AG09319 (cell line): Measurements from ENCODE around the gene UPK1A.
A peak's percentile ranks its signal among the peaks of the same experiment; 100 is the strongest.

Experiments used
- DNase-seq: peaks from one replicate; pipeline ENCODE4 v3.0.0-alpha.2; 2010; ENCODE audit warnings: low read depth; ENCODE audit errors: extremely low read depth
- CTCF ChIP-seq: IDR thresholded peaks from 2 replicates; pipeline ENCODE4 v1.5.1; 2011; ENCODE audit warnings: low read depth, mild to moderate bottlenecking, inconsistent platforms, low read length, moderate library complexity

The UPK1A gene

DNA sequence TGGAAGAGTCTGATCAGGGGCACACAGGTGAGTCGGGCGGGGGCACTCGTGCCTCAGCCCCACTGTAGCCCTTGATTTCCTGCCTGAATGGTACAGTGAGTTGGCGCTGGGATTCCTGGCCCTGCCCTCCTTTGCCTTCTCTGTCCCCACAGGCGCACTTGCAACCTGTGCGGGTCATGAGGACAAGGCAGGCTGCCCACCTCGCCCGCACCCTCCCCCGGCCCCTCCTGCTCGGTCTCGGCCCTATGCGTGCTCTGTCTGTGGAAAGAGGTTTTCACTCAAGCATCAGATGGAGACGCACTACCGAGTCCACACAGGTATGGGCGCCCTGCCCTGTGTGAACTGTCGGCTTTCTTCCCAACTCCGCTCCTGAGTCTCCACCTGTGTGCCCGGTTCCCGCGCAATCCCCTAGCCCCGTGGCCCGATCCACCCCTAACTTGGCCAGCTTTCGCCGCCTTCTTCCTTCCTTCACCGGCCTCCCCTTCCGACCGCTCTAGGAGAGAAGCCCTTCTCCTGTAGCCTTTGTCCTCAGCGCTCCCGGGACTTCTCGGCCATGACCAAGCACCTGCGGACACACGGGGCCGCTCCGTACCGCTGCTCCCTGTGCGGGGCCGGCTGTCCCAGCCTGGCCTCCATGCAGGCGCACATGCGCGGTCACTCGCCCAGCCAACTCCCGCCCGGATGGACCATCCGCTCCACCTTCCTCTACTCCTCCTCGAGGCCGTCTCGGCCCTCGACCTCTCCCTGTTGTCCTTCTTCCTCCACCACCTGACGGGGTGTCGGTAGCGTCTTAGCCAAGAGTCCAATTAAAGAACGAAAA, 49.9 kb downstream of the UPK1A start:
- no peak for TF ChIP-seq CTCF
- DNase-seq = no peak

GRCh38 chr19:35716801-35717664, 50.7 kb downstream of the UPK1A start:
- DNase-seq = peak; percentile 55
- peak; percentile 86 for TF ChIP-seq CTCF

GRCh38 chr19:35717665-35718344, 51.5 kb downstream of the UPK1A start, which contains the start of gene KMT2B:
Gene KMT2B (plus strand): TSS chr19:35718003. CDS start chr19:35718019, 16 bp downstream.
- no peak for TF ChIP-seq CTCF
- peak; percentile 89 for DNase-seq

- no peak for TF ChIP-seq CTCF
- DNase-seq = no peak
These were observed 52.2 kb downstream of the UPK1A start for GRCh38 chr19:35718345-35719041.

GRCh38 chr19:35719402-35720162, 53.3 kb downstream of the UPK1A start:
- no peak for DNase-seq
- TF ChIP-seq CTCF = no peak

GRCh38 chr19:35720163-35720524, 53.8 kb downstream of the UPK1A start:
- no peak for TF ChIP-seq CTCF
- no peak for DNase-seq
